Ishikawa (cell line): ENCODE data around the gene KIAA1549.

Experiments
- CEBPB ChIP-seq: IDR thresholded peaks from 2 replicates; pipeline ENCODE4 v1.6.1; 2012
- EGR1 ChIP-seq: IDR thresholded peaks from 2 replicates; pipeline ENCODE4 v1.6.1; 2012
- EP300 ChIP-seq: IDR thresholded peaks from 2 replicates; pipeline ENCODE4 v1.6.1; 2012; ENCODE audit warnings: borderline replicate concordance
- FOXM1 ChIP-seq: IDR thresholded peaks from 2 replicates; pipeline ENCODE4 v1.6.1; 2012; ENCODE audit warnings: low read depth, borderline replicate concordance
- RAD21 ChIP-seq: IDR thresholded peaks from 2 replicates; pipeline ENCODE4 v1.6.1; 2012; ENCODE audit warnings: low read depth
- TCF12 ChIP-seq: IDR thresholded peaks from 2 replicates; pipeline ENCODE4 v1.6.1; 2012; ENCODE audit warnings: low read depth
- TEAD4 ChIP-seq: IDR thresholded peaks from 2 replicates; pipeline ENCODE4 v1.6.1; 2012
- YY1 ChIP-seq: IDR thresholded peaks from 2 replicates; pipeline ENCODE4 v1.6.1; 2012; ENCODE audit warnings: low read depth
- TF ChIP-seq, protein P1 (sequence below): IDR thresholded peaks from 2 replicates; pipeline ENCODE4 v1.6.1; 2012; ENCODE audit warnings: low read depth, mild to moderate bottlenecking

DNA sequence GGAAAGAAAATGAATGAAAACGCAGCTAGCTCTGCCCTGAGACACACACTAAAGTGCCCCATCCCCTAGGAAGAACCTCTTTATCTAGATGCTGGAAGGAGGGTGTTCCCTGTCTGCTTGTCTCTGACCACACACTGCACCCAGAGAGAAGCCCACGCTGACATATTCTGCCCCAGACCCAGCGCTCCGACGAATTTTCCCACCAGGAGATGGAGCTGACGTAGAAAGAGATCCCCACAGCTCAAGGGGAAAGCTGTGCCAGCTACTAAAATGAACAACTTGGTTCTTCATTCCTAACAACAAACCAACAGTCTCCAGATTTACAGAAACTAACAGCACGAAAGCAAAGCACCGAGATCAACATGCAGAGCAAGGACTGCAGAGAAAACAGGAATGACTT lies 73.3 kb downstream of the KIAA1549 start:
- TF ChIP-seq YY1 (no peak), EP300 (no peak), EGR1 (no peak), CEBPB (no peak), TCF12 (no peak), FOXM1 (no peak), TEAD4 (no peak), RAD21 (no peak)
- TF ChIP-seq, protein P1, sequence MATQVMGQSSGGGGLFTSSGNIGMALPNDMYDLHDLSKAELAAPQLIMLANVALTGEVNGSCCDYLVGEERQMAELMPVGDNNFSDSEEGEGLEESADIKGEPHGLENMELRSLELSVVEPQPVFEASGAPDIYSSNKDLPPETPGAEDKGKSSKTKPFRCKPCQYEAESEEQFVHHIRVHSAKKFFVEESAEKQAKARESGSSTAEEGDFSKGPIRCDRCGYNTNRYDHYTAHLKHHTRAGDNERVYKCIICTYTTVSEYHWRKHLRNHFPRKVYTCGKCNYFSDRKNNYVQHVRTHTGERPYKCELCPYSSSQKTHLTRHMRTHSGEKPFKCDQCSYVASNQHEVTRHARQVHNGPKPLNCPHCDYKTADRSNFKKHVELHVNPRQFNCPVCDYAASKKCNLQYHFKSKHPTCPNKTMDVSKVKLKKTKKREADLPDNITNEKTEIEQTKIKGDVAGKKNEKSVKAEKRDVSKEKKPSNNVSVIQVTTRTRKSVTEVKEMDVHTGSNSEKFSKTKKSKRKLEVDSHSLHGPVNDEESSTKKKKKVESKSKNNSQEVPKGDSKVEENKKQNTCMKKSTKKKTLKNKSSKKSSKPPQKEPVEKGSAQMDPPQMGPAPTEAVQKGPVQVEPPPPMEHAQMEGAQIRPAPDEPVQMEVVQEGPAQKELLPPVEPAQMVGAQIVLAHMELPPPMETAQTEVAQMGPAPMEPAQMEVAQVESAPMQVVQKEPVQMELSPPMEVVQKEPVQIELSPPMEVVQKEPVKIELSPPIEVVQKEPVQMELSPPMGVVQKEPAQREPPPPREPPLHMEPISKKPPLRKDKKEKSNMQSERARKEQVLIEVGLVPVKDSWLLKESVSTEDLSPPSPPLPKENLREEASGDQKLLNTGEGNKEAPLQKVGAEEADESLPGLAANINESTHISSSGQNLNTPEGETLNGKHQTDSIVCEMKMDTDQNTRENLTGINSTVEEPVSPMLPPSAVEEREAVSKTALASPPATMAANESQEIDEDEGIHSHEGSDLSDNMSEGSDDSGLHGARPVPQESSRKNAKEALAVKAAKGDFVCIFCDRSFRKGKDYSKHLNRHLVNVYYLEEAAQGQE = no peak
